Esophagus muscularis mucosa (tissue), 4 donors: Measurements from ENCODE around the gene ZNF200. TPM values are rescaled to one million over a fixed set of nuclear protein-coding genes. Genes with fewer than 3 reads are reported as not detected.

Experiments used
- DNase-seq: peaks from one replicate; pipeline ENCODE4 v3.0.0-alpha.2; 2017; ENCODE audit errors: extremely low spot score
- H3K27ac ChIP-seq, 4 donors: fragments of 200-600 bp; sonication (generic); replicated peaks in 1 of 4; 1 replicate in 3 of 4; 2 replicates in 1 of 4; pipeline ENCODE4 v1.5.1; 2016 to 2019; ENCODE audit warnings: mild to moderate bottlenecking in 1 of 4
- H3K27me3 ChIP-seq, 4 donors: fragments of 200-600 bp; sonication (generic); one replicate each; pipeline versions ENCODE4 v1.5.1 to v1.6.0; 2016 to 2019
- H3K36me3 ChIP-seq, 4 donors: fragments of 200-600 bp; sonication (generic); one replicate each; pipeline ENCODE4 v1.5.1; 2016 to 2019
- H3K4me1 ChIP-seq, 4 donors: fragments of 200-600 bp; sonication (generic); one replicate each; pipeline ENCODE4 v1.5.1; 2016 to 2019
- H3K4me3 ChIP-seq, 4 donors: fragments of 200-600 bp; sonication (generic); 1 replicate in 2 of 4; 2 replicates in 2 of 4; pipeline ENCODE4 v1.5.1; 2016 to 2019; ENCODE audit warnings: mild to moderate bottlenecking in 4 of 4, moderate library complexity in 1 of 4
- H3K9me3 ChIP-seq, 4 donors: fragments of 200-600 bp; sonication (generic); 1 replicate in 3 of 4; 2 replicates in 1 of 4; pipeline ENCODE4 v1.5.1; 2016 to 2019
- EP300 ChIP-seq: sonication (generic); formaldehyde crosslinking; IDR thresholded peaks from one replicate; pipeline ENCODE4 v1.6.1; 2017; ENCODE audit warnings: antibody characterized with exemption
- POLR2A ChIP-seq: fragments of 450-650 bp; IDR thresholded peaks from one replicate; pipeline ENCODE4 v1.6.1; 2017; ENCODE audit warnings: antibody characterized with exemption, moderate library complexity, mild to moderate bottlenecking, low read depth
- POLR2AphosphoS5 ChIP-seq, 2 donors: sonication (generic); formaldehyde crosslinking; IDR thresholded peaks; one replicate each; pipeline ENCODE4 v1.6.1; 2017; ENCODE audit warnings: antibody characterized with exemption in 2 of 2
- WGBS: methylation state at CpG from one replicate; pipeline ENCODE4 v1.1.5; 2018; 5-methylcytosine and 5-hydroxymethylcytosine counted together
- intact Hi-C: fragments of 100-400 bp; cut with DNase I; formaldehyde crosslinking; loops from one replicate; pipeline ENCODE4 v1.15.1; 2023
- total RNA-seq, 4 donors: library from RNA; depleted of rRNA; stranded (reverse); fragments of >200 nt; gene quantifications; one replicate each; pipeline versions ENCODE4 v1.1.0 to v1.2.1, GENCODE V29; 2016
- TF ChIP-seq, protein P1 (sequence below), 3 experiments: fragments of 200-600 bp in 2 of 3; fragments of 450-650 bp in 1 of 3; sonication (generic) in 2 of 3; IDR thresholded peaks; one replicate each; pipeline ENCODE4 v1.5.1; 2017 to 2019; ENCODE audit warnings: antibody characterized with exemption in 3 of 3, mild to moderate bottlenecking in 2 of 3, moderate library complexity in 1 of 3

The ZNF200 gene, protein sequence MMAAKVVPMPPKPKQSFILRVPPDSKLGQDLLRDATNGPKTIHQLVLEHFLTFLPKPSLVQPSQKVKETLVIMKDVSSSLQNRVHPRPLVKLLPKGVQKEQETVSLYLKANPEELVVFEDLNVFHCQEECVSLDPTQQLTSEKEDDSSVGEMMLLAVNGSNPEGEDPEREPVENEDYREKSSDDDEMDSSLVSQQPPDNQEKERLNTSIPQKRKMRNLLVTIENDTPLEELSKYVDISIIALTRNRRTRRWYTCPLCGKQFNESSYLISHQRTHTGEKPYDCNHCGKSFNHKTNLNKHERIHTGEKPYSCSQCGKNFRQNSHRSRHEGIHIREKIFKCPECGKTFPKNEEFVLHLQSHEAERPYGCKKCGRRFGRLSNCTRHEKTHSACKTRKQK
- 1 to 10 TPM; 5.8 to 8.2 (median 7.1) TPM for total RNA-seq

DNA sequence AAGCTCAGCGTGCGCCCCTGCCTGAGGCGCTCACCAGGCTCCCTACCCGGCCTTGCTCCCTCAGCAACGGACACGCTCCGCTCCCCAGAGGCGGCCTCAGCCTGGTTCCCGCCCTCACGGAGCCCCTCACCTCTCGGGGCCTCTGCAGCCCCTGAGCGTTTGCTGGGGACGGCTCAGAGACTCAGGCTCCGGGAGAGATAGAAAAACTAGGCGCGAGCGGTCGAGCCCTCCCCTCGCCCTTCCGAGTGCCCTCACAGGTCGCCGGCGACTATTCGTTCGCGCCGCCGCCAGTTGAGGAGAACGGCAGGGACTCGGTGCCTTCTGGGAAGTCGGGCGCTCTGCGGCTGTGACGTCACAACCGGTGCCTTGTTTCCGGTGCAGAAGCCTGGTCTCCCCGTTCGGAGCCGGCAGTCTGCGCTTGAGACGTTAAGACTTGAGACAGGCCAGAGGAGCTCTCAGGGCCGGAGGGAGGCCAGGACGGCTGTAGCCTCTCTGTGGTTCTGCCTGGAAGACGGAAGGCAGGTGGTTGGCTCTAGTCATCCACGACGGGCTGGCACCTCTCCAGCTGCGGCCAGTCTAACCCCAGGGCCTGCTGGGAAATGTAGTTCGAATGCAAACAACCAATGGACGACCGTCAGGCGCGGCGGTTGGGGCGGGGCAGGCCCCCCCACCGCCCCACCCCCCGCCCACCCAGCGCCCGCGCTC, at the start of gene ZNF200:
TSS of gene ZNF200 (minus strand) at position 302 of the 705 bp plus-strand sequence. CDS start 1,403 bp downstream, outside the sequence.
- intact Hi-C loops = loop anchor here (5.0 kb wide), 1 partner anchor 47 kb away; the partner anchor contains the start of gene ZNF263
- Histone ChIP-seq H3K27ac (peak within 1 kb of the TSS; percentile 95 to 98 (median 96)), H3K4me1 (peaks cover 14 to 23% (median 16%) of the 10 kb centered on the region in 4 donors), H3K9me3 (peaks cover 0 to 12% (median 4%) of the 10 kb centered on the region in 4 donors), H3K36me3 (peaks cover 31 to 36% (median 33%) of the 10 kb centered on the region in 4 donors), H3K27me3 (peaks cover 0 to 3% (median 0%) of the 10 kb centered on the region in 4 donors), H3K4me3 (peak within 1 kb of the TSS; percentile 69 to 99 (median 88))
- TF ChIP-seq POLR2A (peak; percentile 22), POLR2AphosphoS5 (IDR thresholded peaks at IDR 0.05) (peak; percentile 87 to 94)
- TF ChIP-seq, protein P1, sequence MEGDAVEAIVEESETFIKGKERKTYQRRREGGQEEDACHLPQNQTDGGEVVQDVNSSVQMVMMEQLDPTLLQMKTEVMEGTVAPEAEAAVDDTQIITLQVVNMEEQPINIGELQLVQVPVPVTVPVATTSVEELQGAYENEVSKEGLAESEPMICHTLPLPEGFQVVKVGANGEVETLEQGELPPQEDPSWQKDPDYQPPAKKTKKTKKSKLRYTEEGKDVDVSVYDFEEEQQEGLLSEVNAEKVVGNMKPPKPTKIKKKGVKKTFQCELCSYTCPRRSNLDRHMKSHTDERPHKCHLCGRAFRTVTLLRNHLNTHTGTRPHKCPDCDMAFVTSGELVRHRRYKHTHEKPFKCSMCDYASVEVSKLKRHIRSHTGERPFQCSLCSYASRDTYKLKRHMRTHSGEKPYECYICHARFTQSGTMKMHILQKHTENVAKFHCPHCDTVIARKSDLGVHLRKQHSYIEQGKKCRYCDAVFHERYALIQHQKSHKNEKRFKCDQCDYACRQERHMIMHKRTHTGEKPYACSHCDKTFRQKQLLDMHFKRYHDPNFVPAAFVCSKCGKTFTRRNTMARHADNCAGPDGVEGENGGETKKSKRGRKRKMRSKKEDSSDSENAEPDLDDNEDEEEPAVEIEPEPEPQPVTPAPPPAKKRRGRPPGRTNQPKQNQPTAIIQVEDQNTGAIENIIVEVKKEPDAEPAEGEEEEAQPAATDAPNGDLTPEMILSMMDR (IDR thresholded peaks at IDR 0.05) = no peak
- peak; percentile 99 for DNase-seq
- WGBS = 0% methylated on average over 8 of the region's 59 CpGs

DNA sequence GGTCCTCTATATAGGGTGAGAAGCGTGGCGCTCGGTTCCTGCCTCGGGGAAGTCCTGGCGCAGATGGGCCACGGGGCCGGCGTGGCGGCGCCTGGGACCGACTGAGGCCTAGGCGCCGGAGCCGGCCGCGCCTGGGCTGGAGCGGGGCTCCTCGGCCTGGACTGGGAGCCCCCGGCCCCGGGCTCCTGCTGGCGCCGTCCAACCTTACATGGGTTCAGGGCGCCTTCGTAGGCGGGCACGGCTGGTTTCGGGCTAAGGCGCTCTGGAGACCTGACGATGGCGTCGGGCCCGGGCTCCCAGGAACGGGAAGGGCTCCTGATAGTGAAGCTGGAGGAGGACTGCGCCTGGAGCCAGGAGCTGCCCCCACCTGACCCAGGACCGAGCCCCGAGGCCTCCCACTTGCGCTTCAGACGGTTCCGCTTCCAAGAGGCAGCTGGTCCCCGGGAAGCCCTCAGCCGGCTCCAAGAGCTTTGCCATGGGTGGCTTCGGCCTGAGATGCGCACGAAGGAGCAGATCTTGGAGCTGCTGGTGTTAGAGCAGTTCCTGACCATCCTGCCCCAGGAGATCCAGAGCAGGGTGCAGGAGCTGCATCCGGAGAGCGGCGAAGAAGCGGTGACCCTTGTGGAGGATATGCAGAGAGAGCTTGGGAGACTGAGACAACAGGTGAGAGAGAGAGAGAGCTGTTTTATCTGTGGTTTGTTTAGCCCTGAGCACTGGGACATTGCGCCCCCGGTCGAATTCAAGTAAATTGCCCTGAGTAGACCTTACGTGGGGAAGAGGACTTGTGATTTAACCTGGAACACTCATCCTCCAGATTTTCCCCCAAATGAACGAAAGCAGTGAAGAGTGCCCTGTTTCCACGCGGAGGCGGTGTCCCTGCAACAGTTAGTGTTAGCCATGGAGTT, 48.8 kb upstream of the ZNF200 start:
- Histone ChIP-seq H3K9me3 (peaks cover under 1 to 36% (median 28%) of the 10 kb centered on the region in 4 donors), H3K27ac (peak overlapping the region; percentile 95 to 100 (median 98)), H3K36me3 (peaks cover 30 to 41% (median 37%) of the 10 kb centered on the region in 4 donors), H3K27me3 (no peaks in the 10 kb centered on the region), H3K4me1 (peaks cover 21 to 36% (median 35%) of the 10 kb centered on the region in 4 donors), H3K4me3 (peak overlapping the region; percentile 80 to 100 (median 99))
- intact Hi-C loops = loop anchor here (5.0 kb wide), 2 partner anchors 46 to 119 kb away; partner anchors contain the start of genes ZNF174, ZNF200 and ZSCAN32
- 9% methylated on average over 17 of the region's 56 CpGs for WGBS
- TF ChIP-seq POLR2AphosphoS5 (IDR thresholded peaks at IDR 0.05) (no peak), POLR2A (no peak), EP300 (no peak)
- TF ChIP-seq, protein P1 (IDR thresholded peaks at IDR 0.05) = no peak
- no peak for DNase-seq

DNA sequence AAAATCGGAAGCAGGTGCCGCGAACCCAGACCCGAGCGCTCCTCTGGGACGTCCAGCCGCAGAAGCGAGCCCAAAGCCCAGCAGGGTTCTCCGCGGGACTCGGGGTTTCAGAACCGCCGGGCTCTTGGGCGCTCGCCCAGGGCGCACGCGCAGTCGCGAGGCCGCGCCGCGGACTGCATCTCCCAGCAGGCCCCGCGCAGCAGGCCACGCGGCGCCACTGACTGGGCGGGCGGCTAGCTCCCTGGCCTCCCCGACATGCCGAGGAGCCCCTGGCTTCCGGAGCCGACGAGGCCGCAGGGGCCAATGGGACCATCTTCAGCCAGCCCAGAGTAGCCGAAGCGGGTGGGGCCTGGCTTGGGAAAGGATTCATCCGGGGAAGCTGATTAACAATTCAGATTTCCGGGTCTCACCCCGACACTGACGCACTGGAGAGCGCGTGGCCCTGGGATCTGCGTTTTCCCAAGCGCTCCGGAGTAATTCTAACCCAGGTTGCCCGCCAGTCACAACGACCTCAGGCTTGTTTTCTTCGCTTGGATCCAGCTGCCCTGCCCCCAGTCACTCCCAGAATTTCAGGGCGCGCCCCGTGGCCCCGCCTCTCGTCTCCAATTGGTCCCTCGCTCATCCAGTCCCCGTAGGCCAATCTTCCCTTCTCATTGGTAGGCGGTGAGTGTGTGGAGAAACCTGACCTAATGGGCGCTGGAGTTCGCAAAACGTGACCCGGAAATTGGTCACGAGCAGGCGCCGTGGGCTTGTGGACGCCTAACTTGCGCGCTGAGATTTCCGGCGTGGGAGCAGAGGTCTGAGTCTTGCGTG, 48.0 kb upstream of the ZNF200 start, which contains the start of gene ZNF263:
TSS of gene ZNF263 (plus strand) at position 762 of the 813 bp plus-strand sequence. CDS start 328 bp downstream, outside the sequence.
- 0% methylated on average over 11 of the region's 72 CpGs for WGBS
- no peaks in the 10 kb centered on the region for H3K27me3 ChIP-seq
- H3K27ac ChIP-seq = peak within 1 kb of the TSS; percentile 95 to 100 (median 98)
- DNase-seq = peak; percentile 99
- H3K9me3 ChIP-seq = peaks cover 0 to 28% (median 19%) of the 10 kb centered on the region in 4 donors
- peak within 1 kb of the TSS; percentile 80 to 100 (median 99) for H3K4me3 ChIP-seq
- intact Hi-C loops = loop anchor here (5.0 kb wide), 2 partner anchors 46 to 119 kb away; partner anchors contain the start of genes ZNF174, ZNF200 and ZSCAN32
- TF ChIP-seq POLR2A (peak; percentile 66), POLR2AphosphoS5 (IDR thresholded peaks at IDR 0.05) (peak; percentile 90 to 91), EP300 (no peak)
- TF ChIP-seq, protein P1 (IDR thresholded peaks at IDR 0.05) = peak in 1 of 3 experiments; percentile 6
- H3K36me3 ChIP-seq = peaks cover 22 to 33% (median 29%) of the 10 kb centered on the region in 4 donors
- H3K4me1 ChIP-seq = peaks cover 21 to 36% (median 35%) of the 10 kb centered on the region in 4 donors
